T-helper 2 cell treated with Interferon-gamma antibody and Interleukin-4, amounts not matched to agents 5 μg/mL and 100 μg/mL, for 36 hours (primary cell): ENCODE results near the gene NPAS1.
"Not testable (repeated sequence)": the region's sequence is repeated elsewhere in the genome, so short reads cannot be mapped to it uniquely, and the experiment has no call there.

Source experiments
- DNase-seq: peaks from one replicate; pipeline ENCODE4 v3.0.0; 2021; ENCODE audit warnings: low spot score
- H3K27ac Mint-ChIP-seq: one replicate; pipeline ENCODE4 v1.8.0; 2021; ENCODE audit warnings: mild to moderate bottlenecking, mixed read lengths
- H3K27me3 Mint-ChIP-seq: one replicate; pipeline ENCODE4 v1.8.0; 2021; ENCODE audit warnings: low read depth, mixed read lengths
- H3K36me3 Mint-ChIP-seq: one replicate; pipeline ENCODE4 v1.8.0; 2021; ENCODE audit warnings: low read depth, mixed read lengths
- H3K4me1 Mint-ChIP-seq: one replicate; pipeline ENCODE4 v1.8.0; 2021; ENCODE audit warnings: low read depth, mixed read lengths
- H3K4me3 Mint-ChIP-seq: one replicate; pipeline ENCODE4 v1.8.0; 2022; ENCODE audit warnings: mild to moderate bottlenecking, moderate library complexity, mixed read lengths
- H3K9me3 Mint-ChIP-seq: one replicate; pipeline ENCODE4 v1.8.0; 2021; ENCODE audit warnings: mixed read lengths

NPAS1 gene

GRCh38 chr19:47066376-47067214 lies 47.0 kb downstream of the NPAS1 start:
- Mint-ChIP-seq H3K27me3 (no peaks in the 10 kb centered on the region), H3K4me1 (no peaks in the 10 kb centered on the region), H3K27ac (no peak overlapping the region), H3K4me3 (no peak overlapping the region), H3K36me3 (peaks cover 27% of the 10 kb centered on the region), H3K9me3 (no peaks in the 10 kb centered on the region)
- no peak for DNase-seq

GRCh38 chr19:47067215-47067847 lies 47.7 kb downstream of the NPAS1 start:
- Mint-ChIP-seq H3K4me3 (no peak overlapping the region), H3K9me3 (no peaks in the 10 kb centered on the region), H3K4me1 (no peaks in the 10 kb centered on the region), H3K27ac (no peak overlapping the region), H3K27me3 (no peaks in the 10 kb centered on the region), H3K36me3 (peaks cover 30% of the 10 kb centered on the region)
- DNase-seq = no peak

- H3K4me1 Mint-ChIP-seq = no peaks in the 10 kb centered on the region
- no peak overlapping the region for H3K4me3 Mint-ChIP-seq
- no peaks in the 10 kb centered on the region for H3K9me3 Mint-ChIP-seq
- no peak overlapping the region for H3K27ac Mint-ChIP-seq
- DNase-seq = no peak
- peaks cover 34% of the 10 kb centered on the region for H3K36me3 Mint-ChIP-seq
- no peaks in the 10 kb centered on the region for H3K27me3 Mint-ChIP-seq
Observed at GRCh38 chr19:47068246-47068645, 48.6 kb downstream of the NPAS1 start.

GRCh38 chr19:47068876-47069406 lies 49.3 kb downstream of the NPAS1 start:
- no peaks in the 10 kb centered on the region for H3K4me1 Mint-ChIP-seq
- no peaks in the 10 kb centered on the region for H3K9me3 Mint-ChIP-seq
- H3K27me3 Mint-ChIP-seq = no peaks in the 10 kb centered on the region
- no peak for DNase-seq
- peaks cover 39% of the 10 kb centered on the region for H3K36me3 Mint-ChIP-seq
- no peak overlapping the region for H3K27ac Mint-ChIP-seq
- no peak overlapping the region for H3K4me3 Mint-ChIP-seq

- no peaks in the 10 kb centered on the region for H3K4me1 Mint-ChIP-seq
- H3K36me3 Mint-ChIP-seq = peaks cover 38% of the 10 kb centered on the region
- no peaks in the 10 kb centered on the region for H3K27me3 Mint-ChIP-seq
- H3K4me3 Mint-ChIP-seq = no peak overlapping the region
- no peaks in the 10 kb centered on the region for H3K9me3 Mint-ChIP-seq
- no peak overlapping the region for H3K27ac Mint-ChIP-seq
- DNase-seq = no peak
Observed at GRCh38 chr19:47069795-47070194, 50.2 kb downstream of the NPAS1 start.

- no peaks in the 10 kb centered on the region for H3K27me3 Mint-ChIP-seq
- DNase-seq = no peak
- no peaks in the 10 kb centered on the region for H3K9me3 Mint-ChIP-seq
- no peak overlapping the region for H3K4me3 Mint-ChIP-seq
- no peak overlapping the region for H3K27ac Mint-ChIP-seq
- H3K36me3 Mint-ChIP-seq = peaks cover 44% of the 10 kb centered on the region
- H3K4me1 Mint-ChIP-seq = peaks cover 3% of the 10 kb centered on the region
Observed at GRCh38 chr19:47070756-47071155, 51.1 kb downstream of the NPAS1 start.

- H3K4me3 Mint-ChIP-seq = no peak overlapping the region
- H3K36me3 Mint-ChIP-seq = peaks cover 50% of the 10 kb centered on the region
- no peak overlapping the region for H3K27ac Mint-ChIP-seq
- H3K4me1 Mint-ChIP-seq = peaks cover 3% of the 10 kb centered on the region
- no peak for DNase-seq
- H3K27me3 Mint-ChIP-seq = no peaks in the 10 kb centered on the region
- no peaks in the 10 kb centered on the region for H3K9me3 Mint-ChIP-seq
Observed at GRCh38 chr19:47071731-47072130, 52.1 kb downstream of the NPAS1 start.

GRCh38 chr19:47072323-47072722 lies 52.7 kb downstream of the NPAS1 start:
- H3K4me1 Mint-ChIP-seq = peaks cover 3% of the 10 kb centered on the region
- H3K27me3 Mint-ChIP-seq = no peaks in the 10 kb centered on the region
- H3K4me3 Mint-ChIP-seq = no peak overlapping the region
- H3K36me3 Mint-ChIP-seq = peaks cover 51% of the 10 kb centered on the region
- no peak for DNase-seq
- H3K27ac Mint-ChIP-seq = no peak overlapping the region
- H3K9me3 Mint-ChIP-seq = no peaks in the 10 kb centered on the region

- no peak overlapping the region for H3K4me3 Mint-ChIP-seq
- H3K9me3 Mint-ChIP-seq = no peaks in the 10 kb centered on the region
- no peaks in the 10 kb centered on the region for H3K27me3 Mint-ChIP-seq
- DNase-seq = no peak
- no peak overlapping the region for H3K27ac Mint-ChIP-seq
- peaks cover 47% of the 10 kb centered on the region for H3K36me3 Mint-ChIP-seq
- peaks cover 3% of the 10 kb centered on the region for H3K4me1 Mint-ChIP-seq
Observed at GRCh38 chr19:47073574-47073973, 53.9 kb downstream of the NPAS1 start.

GRCh38 chr19:47074621-47075020 lies 55.0 kb downstream of the NPAS1 start:
- Mint-ChIP-seq H3K27ac (no peak overlapping the region), H3K36me3 (peaks cover 52% of the 10 kb centered on the region)

GRCh38 chr19:47075179-47075810 lies 55.7 kb downstream of the NPAS1 start:
- Mint-ChIP-seq H3K36me3 (peaks cover 50% of the 10 kb centered on the region), H3K27me3 (no peaks in the 10 kb centered on the region), H3K4me3 (no peak overlapping the region), H3K9me3 (no peaks in the 10 kb centered on the region), H3K27ac (no peak overlapping the region), H3K4me1 (peaks cover 5% of the 10 kb centered on the region)
- no peak for DNase-seq

More at GRCh38 chr19:47074621-47075020, 55.0 kb downstream of the NPAS1 start:
- Mint-ChIP-seq H3K4me3 (no peak overlapping the region), H3K4me1 (peaks cover 3% of the 10 kb centered on the region), H3K9me3 (no peaks in the 10 kb centered on the region), H3K27me3 (no peaks in the 10 kb centered on the region)
- no peak for DNase-seq

GRCh38 chr19:47075941-47076340 lies 56.3 kb downstream of the NPAS1 start:
- H3K4me1 Mint-ChIP-seq = peaks cover 5% of the 10 kb centered on the region
- H3K9me3 Mint-ChIP-seq = no peaks in the 10 kb centered on the region
- H3K4me3 Mint-ChIP-seq = no peak overlapping the region
- H3K36me3 Mint-ChIP-seq = peaks cover 47% of the 10 kb centered on the region
- H3K27me3 Mint-ChIP-seq = no peaks in the 10 kb centered on the region
- H3K27ac Mint-ChIP-seq = no peak overlapping the region
- DNase-seq = no peak

- H3K27me3 Mint-ChIP-seq, DNase-seq, H3K9me3 Mint-ChIP-seq, H3K4me1 Mint-ChIP-seq, H3K27ac Mint-ChIP-seq, H3K4me3 Mint-ChIP-seq: not testable (repeated sequence)
- H3K36me3 Mint-ChIP-seq = peaks cover 50% of the 10 kb centered on the region
Observed at GRCh38 chr19:47078351-47078750, 58.7 kb downstream of the NPAS1 start.

- no peaks in the 10 kb centered on the region for H3K9me3 Mint-ChIP-seq
- no peaks in the 10 kb centered on the region for H3K27me3 Mint-ChIP-seq
- H3K27ac Mint-ChIP-seq = no peak overlapping the region
- peaks cover 2% of the 10 kb centered on the region for H3K4me1 Mint-ChIP-seq
- no peak for DNase-seq
- H3K36me3 Mint-ChIP-seq = peaks cover 55% of the 10 kb centered on the region
- no peak overlapping the region for H3K4me3 Mint-ChIP-seq
Observed at GRCh38 chr19:47081095-47081494, 61.5 kb downstream of the NPAS1 start.
